K562 (cell line): ENCODE results near the gene NCOA6. TPM values are rescaled to one million over a fixed set of nuclear protein-coding genes. Genes with fewer than 3 reads are reported as not detected.

Source experiments
- ATAC-seq: fragments of 200-7000 bp; cut with Tn5 transposase; 3 replicates; pipeline ENCODE4 v1.9.1; 2020; ENCODE audit warnings: moderate library complexity
- BruUV-seq: library from RNA; stranded (reverse); fragments of 400-500 nt; replicated peaks from 2 replicates; lab custom pipeline; 2021; lab: Mats Ljungman, UMichigan
- CTCF ChIA-PET: fragments of 300-600 bp; formaldehyde crosslinking; extraction: SDS; loops from one replicate; lab custom pipeline; 2021; ENCODE audit warnings: low intra/inter-chr PET ratio; lab: Yijun Ruan, JAX
- POLR2A ChIA-PET: fragments of 300-600, 350-650 bp; sonication (Branson Sonifier 250); formaldehyde crosslinking; extraction: SDS; loops from one replicate; lab custom pipeline; 2021; ENCODE audit warnings: antibody characterized with exemption, inconsistent platforms; lab: Yijun Ruan, JAX
- DNase-seq, 4 experiments: peaks; one replicate each; pipeline versions ENCODE4 v3.0.0 to v3.0.0-alpha.2; 2011 to 2018; ENCODE audit warnings: low spot score in 3 of 4, mixed read lengths in 3 of 4; ENCODE audit errors: extremely low read depth in 1 of 4
- FAIRE-seq: peaks from 2 replicates; lab custom pipeline; 2011; peaks lifted over from hg19 to GRCh38; lab: Jason Lieb, UNC
- H2AFZ ChIP-seq: 2 replicates; pipeline ENCODE4 v1.6.0; 2011; ENCODE audit warnings: low read depth, low read length, control low read depth, inconsistent platforms
- H3K27ac ChIP-seq: fragments of 200-600 bp; 3 replicates; pipeline ENCODE4 v1.8.0; 2011; ENCODE audit warnings: low read depth, mild to moderate bottlenecking, control low read depth, inconsistent platforms, low read length, moderate library complexity, mixed read lengths; ENCODE audit errors: extremely low read depth
- H3K27me3 ChIP-seq, 2 experiments: fragments of 300-600 bp in 1 of 2; 2 replicates in 1 of 2; 3 replicates in 1 of 2; pipeline versions ENCODE4 v1.6.0 to v1.8.0; 2011; ENCODE audit warnings: inconsistent platforms in 2 of 2, low read length in 2 of 2, mild to moderate bottlenecking in 1 of 2, mixed read lengths in 1 of 2, moderate library complexity in 1 of 2; ENCODE audit not compliant: control insufficient read depth in 2 of 2, insufficient read depth in 2 of 2
- H3K36me3 ChIP-seq: fragments of 300-600 bp; 3 replicates; pipeline ENCODE4 v1.8.0; 2011; ENCODE audit warnings: mild to moderate bottlenecking, low read length, inconsistent platforms; ENCODE audit not compliant: control insufficient read depth, insufficient read depth
- H3K4me1 ChIP-seq, 2 experiments: fragments of 200-600 bp in 1 of 2; replicated peaks in 1 of 2; 2 replicates in 1 of 2; 3 replicates in 1 of 2; pipeline versions ENCODE4 v1.5.1 to v1.8.0; 2011; ENCODE audit warnings: inconsistent platforms in 2 of 2, low read length in 2 of 2, mild to moderate bottlenecking in 1 of 2, mixed read lengths in 1 of 2, moderate library complexity in 1 of 2; ENCODE audit not compliant: control insufficient read depth in 2 of 2, insufficient read depth in 2 of 2
- H3K4me2 ChIP-seq: 2 replicates; pipeline ENCODE4 v1.6.1; 2011; ENCODE audit warnings: low read length, control low read depth, inconsistent platforms, mixed read lengths; ENCODE audit not compliant: insufficient read depth
- H3K4me3 ChIP-seq: fragments of 200-600 bp; sonication (generic), shearing (Covaris generic); 2 replicates; pipeline ENCODE4 v1.5.1; 2016; ENCODE audit warnings: control low read depth, inconsistent platforms
- H3K79me2 ChIP-seq: fragments of 200-600 bp; 3 replicates; pipeline ENCODE4 v1.8.0; 2011; ENCODE audit warnings: low read length, inconsistent platforms; ENCODE audit not compliant: control insufficient read depth, insufficient read depth
- H3K9ac ChIP-seq, 2 experiments: 2 replicates each; pipeline versions ENCODE4 v1.6.0 to v1.6.1; 2011; ENCODE audit warnings: low read depth in 2 of 2, low read length in 2 of 2, control low read depth in 1 of 2, inconsistent platforms in 1 of 2, mild to moderate bottlenecking in 1 of 2, mixed read lengths in 1 of 2; ENCODE audit not compliant: insufficient read depth in 1 of 2
- H3K9me1 ChIP-seq: one replicate; pipeline ENCODE4 v1.6.0; 2011; ENCODE audit warnings: inconsistent platforms, mild to moderate bottlenecking, low read length, moderate library complexity; ENCODE audit not compliant: control insufficient read depth, insufficient read depth
- H3K9me3 ChIP-seq: replicated peaks from 2 replicates; pipeline ENCODE4 v1.5.1; 2011; ENCODE audit warnings: low read depth, low read length, inconsistent platforms; ENCODE audit not compliant: control insufficient read depth, insufficient read depth
- H4K20me1 ChIP-seq: replicated peaks from 2 replicates; pipeline ENCODE4 v1.6.1; 2011; ENCODE audit warnings: low read length, inconsistent platforms, mixed read lengths; ENCODE audit not compliant: control insufficient read depth, insufficient read depth
- NFIC ChIP-seq: fragments of 450-650 bp; IDR thresholded peaks from 2 replicates; pipeline ENCODE4 v1.6.1; 2017; ENCODE audit warnings: mild to moderate bottlenecking, inconsistent platforms
- WGBS: fragments of 100-300 bp; shearing (Covaris generic); methylation state at CpG from one replicate; pipeline ENCODE4 v1.1.6; 2016; ENCODE audit warnings: low coverage, mixed read lengths; ENCODE audit not compliant: insufficient coverage; ENCODE audit errors: missing lambda C conversion rate; 5-methylcytosine and 5-hydroxymethylcytosine counted together
- in situ Hi-C: fragments of 300-500 bp; cut with MboI; formaldehyde crosslinking; loops from 4 replicates; pipeline ENCODE4 v1.15.0; 2018; ENCODE audit warnings: inconsistent platforms, mixed read lengths
- intact Hi-C: fragments of 100-400 bp; cut with micrococcal nuclease; formaldehyde crosslinking; loops from 2 replicates; pipeline ENCODE4 v1.14.2; 2022
- polyA plus RNA-seq, 8 experiments: library from polyadenylated mRNA; depleted of rRNA in 4 of 8; stranded (reverse) in 5 of 8; unstranded in 3 of 8; fragments of >200 nt; fragmentation: Nextera tagmentation in 2 of 8; fragmentation: Illumina TruSeq in 1 of 8; extraction: Ambion mirVana in 2 of 8; extraction: Trizol in 1 of 8; gene quantifications; 2 replicates each; pipeline versions ENCODE4 v1.2.1 to v1.2.3, GENCODE V29; 2011 to 2014; ENCODE audit warnings: inconsistent platforms in 1 of 8, missing spikeins in 1 of 8
- total RNA-seq, 7 experiments: library from RNA; depleted of rRNA in 6 of 7; stranded (reverse); fragments of >200 nt in 6 of 7; fragmentation: Illumina TruSeq in 2 of 7; extraction: Trizol in 2 of 7; gene quantifications; 2 replicates each; pipeline versions ENCODE4 v1.2.1 to v1.2.3, GENCODE V29; 2011 to 2021; ENCODE audit warnings: low replicate concordance in 1 of 7
- TF ChIP-seq, protein P1 (sequence below), 2 experiments: fragments of 450-650 bp in 1 of 2; IDR thresholded peaks; 2 replicates each; pipeline ENCODE4 v1.6.1; 2011 to 2017; ENCODE audit warnings: low read depth in 2 of 2, antibody characterized with exemption in 1 of 2, borderline replicate concordance in 1 of 2, low read length in 1 of 2, mild to moderate bottlenecking in 1 of 2, mixed read lengths in 1 of 2; ENCODE audit not compliant: control insufficient read depth in 1 of 2

The NCOA6 gene
- total and polyA plus RNA-seq, 9 of the 15 experiments (the other 6 are each of a cell fraction or from before 2014, with no cell fraction given): 6.1 to 25.0 (median 9.5) TPM

DNA sequence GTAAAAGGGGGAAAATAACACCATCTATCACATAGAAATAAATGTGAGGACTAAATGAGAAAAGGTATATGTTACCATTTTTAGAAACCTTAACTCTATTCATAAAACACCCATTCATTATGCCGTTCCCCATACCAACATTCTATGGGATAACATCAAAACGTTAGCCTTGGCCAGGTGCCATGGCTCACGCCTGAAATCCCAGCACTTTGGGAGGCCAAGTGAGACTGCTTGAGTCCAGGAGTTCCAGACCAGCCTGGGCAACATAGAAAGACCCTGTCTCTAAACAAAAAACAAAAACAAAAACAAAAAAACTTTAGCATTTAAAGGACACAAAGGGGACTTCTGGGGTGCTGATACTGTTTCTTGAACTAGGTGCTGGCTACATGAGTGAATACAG lies 149.9 kb downstream of the NCOA6 start:
- ChIA-PET POLR2A (interaction anchor here (0.6 to 2.9 kb wide), 3 partner anchors 13 to 110 kb away, joined by 3 to 16 read pairs (median 5); no protein-coding TSS in a partner anchor), CTCF (no interaction called here)
- H3K9me1 ChIP-seq: no peaks in the 10 kb centered on the region
- 4% methylated on average over 3 of the region's 3 CpGs for WGBS
- H3K36me3 ChIP-seq: no peaks in the 10 kb centered on the region
- in situ Hi-C loops: no loop called here
- no peak for ATAC-seq
- no peak for FAIRE-seq
- intact Hi-C loops: no loop called here
- peaks cover 31% of the 10 kb centered on the region for H3K79me2 ChIP-seq
- H2AFZ ChIP-seq: no peak overlapping the region
- H3K9ac ChIP-seq: peak overlapping the region; percentile 67 to 72; a peak in 2 of 4 replicates
- BruUV-seq: no TSS peak
- H4K20me1 ChIP-seq: no peaks in the 10 kb centered on the region
- H3K4me3 ChIP-seq: no peak overlapping the region
- no peaks in the 10 kb centered on the region for H3K9me3 ChIP-seq
- peak overlapping the region; percentile 86 for H3K4me2 ChIP-seq
- peak in 1 of 4 experiments; percentile 37 for DNase-seq
- no peak overlapping the region for H3K27ac ChIP-seq
- no peaks in the 10 kb centered on the region for H3K27me3 ChIP-seq
- H3K4me1 ChIP-seq: peaks cover 11 to 12% of the 10 kb centered on the region in 2 experiments; a peak in 4 of 5 replicates
- peak; percentile 80 for TF ChIP-seq NFIC
- TF ChIP-seq, protein P1, sequence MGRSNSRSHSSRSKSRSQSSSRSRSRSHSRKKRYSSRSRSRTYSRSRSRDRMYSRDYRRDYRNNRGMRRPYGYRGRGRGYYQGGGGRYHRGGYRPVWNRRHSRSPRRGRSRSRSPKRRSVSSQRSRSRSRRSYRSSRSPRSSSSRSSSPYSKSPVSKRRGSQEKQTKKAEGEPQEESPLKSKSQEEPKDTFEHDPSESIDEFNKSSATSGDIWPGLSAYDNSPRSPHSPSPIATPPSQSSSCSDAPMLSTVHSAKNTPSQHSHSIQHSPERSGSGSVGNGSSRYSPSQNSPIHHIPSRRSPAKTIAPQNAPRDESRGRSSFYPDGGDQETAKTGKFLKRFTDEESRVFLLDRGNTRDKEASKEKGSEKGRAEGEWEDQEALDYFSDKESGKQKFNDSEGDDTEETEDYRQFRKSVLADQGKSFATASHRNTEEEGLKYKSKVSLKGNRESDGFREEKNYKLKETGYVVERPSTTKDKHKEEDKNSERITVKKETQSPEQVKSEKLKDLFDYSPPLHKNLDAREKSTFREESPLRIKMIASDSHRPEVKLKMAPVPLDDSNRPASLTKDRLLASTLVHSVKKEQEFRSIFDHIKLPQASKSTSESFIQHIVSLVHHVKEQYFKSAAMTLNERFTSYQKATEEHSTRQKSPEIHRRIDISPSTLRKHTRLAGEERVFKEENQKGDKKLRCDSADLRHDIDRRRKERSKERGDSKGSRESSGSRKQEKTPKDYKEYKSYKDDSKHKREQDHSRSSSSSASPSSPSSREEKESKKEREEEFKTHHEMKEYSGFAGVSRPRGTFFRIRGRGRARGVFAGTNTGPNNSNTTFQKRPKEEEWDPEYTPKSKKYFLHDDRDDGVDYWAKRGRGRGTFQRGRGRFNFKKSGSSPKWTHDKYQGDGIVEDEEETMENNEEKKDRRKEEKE (IDR thresholded peaks at IDR 0.05; ENCODE audit: borderline replicate concordance in 1 of 2, control insufficient read depth in 1 of 2, low read depth in 2 of 2, low read length in 1 of 2): no peak
- TF ChIP-seq, all 486 proteins: peak for 1
